GM12878 (cell line): ENCODE data around the gene DESI1. TPM values are rescaled to one million over a fixed set of nuclear protein-coding genes. Genes with fewer than 3 reads are reported as not detected.

Experiments used
- ATF7 ChIP-seq: fragments of 450-650 bp; IDR thresholded peaks from 2 replicates; pipeline ENCODE4 v1.6.1; 2016; ENCODE audit warnings: low read depth, mild to moderate bottlenecking
- CBX5 ChIP-seq: sonication (generic); IDR thresholded peaks from 2 replicates; pipeline ENCODE4 v1.6.1; 2016; ENCODE audit warnings: low read depth, moderate library complexity, mild to moderate bottlenecking, inconsistent platforms
- ESRRA ChIP-seq: IDR thresholded peaks from 2 replicates; pipeline ENCODE4 v1.6.1; 2012; ENCODE audit warnings: mild to moderate bottlenecking, low read length, improper control_type of control experiment
- HDAC6 ChIP-seq: fragments of 200-600 bp; sonication (generic); IDR thresholded peaks from one replicate; pipeline ENCODE4 v1.8.0; 2017; ENCODE audit warnings: antibody characterized with exemption; ENCODE audit not compliant: unreplicated experiment
- HDGF ChIP-seq: fragments of 450-650 bp; IDR thresholded peaks from 2 replicates; pipeline ENCODE4 v1.6.1; 2016; ENCODE audit warnings: antibody characterized with exemption
- IRF4 ChIP-seq: IDR thresholded peaks from 2 replicates; pipeline ENCODE4 v1.6.1; 2011; ENCODE audit warnings: low read depth, low read length
- KAT2A ChIP-seq: conservative IDR thresholded peaks from 2 replicates; pipeline ENCODE4 v1.6.1; 2011; ENCODE audit warnings: low read depth, low read length; ENCODE audit not compliant: control insufficient read depth
- NR2C1 ChIP-seq: fragments of 450-650 bp; IDR thresholded peaks from 2 replicates; pipeline ENCODE4 v1.6.1; 2017; ENCODE audit warnings: antibody characterized with exemption, mild to moderate bottlenecking, moderate library complexity
- NR2F1 ChIP-seq: fragments of 450-650 bp; conservative IDR thresholded peaks from 2 replicates; pipeline ENCODE4 v1.6.1; 2017; ENCODE audit warnings: mild to moderate bottlenecking
- RBBP5 ChIP-seq: fragments of 200-600 bp; sonication (generic); conservative IDR thresholded peaks from 2 replicates; pipeline ENCODE4 v1.6.1; 2016
- RUNX3 ChIP-seq: IDR thresholded peaks from 2 replicates; pipeline ENCODE4 v1.6.1; 2012; ENCODE audit warnings: low read length, inconsistent platforms
- SP1 ChIP-seq: IDR thresholded peaks from one replicate; pipeline ENCODE4 v1.6.1; 2011; ENCODE audit warnings: low read depth, low read length
- SPI1 ChIP-seq: IDR thresholded peaks from 2 replicates; pipeline ENCODE4 v1.6.1; 2011; ENCODE audit warnings: low read depth, mild to moderate bottlenecking, low read length, moderate library complexity, borderline replicate concordance; ENCODE audit not compliant: insufficient read depth
- SRF ChIP-seq, 2 experiments: IDR thresholded peaks; 2 replicates each; pipeline ENCODE4 v1.6.1; 2011; ENCODE audit warnings: low read depth in 2 of 2, low read length in 2 of 2, mild to moderate bottlenecking in 1 of 2, moderate library complexity in 1 of 2
- SUZ12 ChIP-seq: fragments of 200-600 bp; sonication (generic); IDR thresholded peaks from one replicate; pipeline ENCODE4 v1.6.1; 2018; ENCODE audit warnings: antibody characterized with exemption, mild to moderate bottlenecking; ENCODE audit not compliant: unreplicated experiment
- TAF1 ChIP-seq: IDR thresholded peaks from 2 replicates; pipeline ENCODE4 v1.6.1; 2011; ENCODE audit warnings: mild to moderate bottlenecking, low read depth, low read length, borderline replicate concordance
- USF2 ChIP-seq: IDR thresholded peaks from 2 replicates; pipeline ENCODE4 v1.6.1; 2011; ENCODE audit warnings: low read depth, low read length, improper control_type of control experiment, borderline replicate concordance
- WRNIP1 ChIP-seq: IDR thresholded peaks from 2 replicates; pipeline ENCODE4 v1.6.1; 2011; ENCODE audit warnings: low read depth, low read length, improper control_type of control experiment, borderline replicate concordance
- YBX1 ChIP-seq: fragments of 450-650 bp; IDR thresholded peaks from 2 replicates; pipeline ENCODE4 v1.6.1; 2016; ENCODE audit warnings: antibody characterized with exemption
- polyA plus RNA-seq, 11 experiments: library from polyadenylated mRNA; depleted of rRNA in 4 of 11; unstranded in 6 of 11; stranded (reverse) in 5 of 11; fragments of >200 nt; fragmentation: Nextera tagmentation in 4 of 11; fragmentation: Illumina TruSeq in 1 of 11; extraction: Ambion mirVana in 4 of 11; extraction: Trizol in 1 of 11; gene quantifications; 1 replicate in 1 of 11; 2 replicates in 10 of 11; pipeline versions ENCODE4 v1.2.1 to v1.2.3, GENCODE V29; 2011 to 2016; ENCODE audit warnings: inconsistent platforms in 2 of 11, missing spikeins in 2 of 11, low read depth in 1 of 11
- total RNA-seq, 4 experiments: library from RNA; depleted of rRNA in 3 of 4; stranded (reverse); fragments of >200 nt in 3 of 4; fragmentation: Illumina TruSeq in 1 of 4; extraction: Trizol in 1 of 4; gene quantifications; 2 replicates each; pipeline versions ENCODE4 v1.2.1 to v1.2.3, GENCODE V29; 2013 to 2021
- TF ChIP-seq, protein P1 (sequence below): fragments of 450-650 bp; IDR thresholded peaks from 2 replicates; pipeline ENCODE4 v1.6.1; 2017; ENCODE audit warnings: low read depth, mild to moderate bottlenecking, moderate library complexity
- TF ChIP-seq, protein P2 (sequence below): fragments of 450-650 bp; IDR thresholded peaks from 2 replicates; pipeline ENCODE4 v1.6.1; 2016; ENCODE audit warnings: mild to moderate bottlenecking
- TF ChIP-seq, protein P3 (sequence below): IDR thresholded peaks from 2 replicates; pipeline ENCODE4 v1.6.1; 2011; ENCODE audit warnings: borderline replicate concordance, low read depth, mild to moderate bottlenecking, moderate library complexity, mixed read lengths, low read length; ENCODE audit not compliant: insufficient read depth; ENCODE audit errors: extremely low read length
- TF ChIP-seq, protein P4 (sequence below): fragments of 450-650 bp; IDR thresholded peaks from 2 replicates; pipeline ENCODE4 v1.6.1; 2016; ENCODE audit warnings: mild to moderate bottlenecking
- TF ChIP-seq, protein P5 (sequence below): IDR thresholded peaks from 2 replicates; pipeline ENCODE4 v1.6.1; 2012; ENCODE audit warnings: low read depth, low read length, improper control_type of control experiment

DESI1 gene
- total and polyA plus RNA-seq, 10 of the 15 experiments (the other 5 are each of a cell fraction or from before 2014, with no cell fraction given) = 8.0 to 76.8 (median 40.6) TPM

DNA sequence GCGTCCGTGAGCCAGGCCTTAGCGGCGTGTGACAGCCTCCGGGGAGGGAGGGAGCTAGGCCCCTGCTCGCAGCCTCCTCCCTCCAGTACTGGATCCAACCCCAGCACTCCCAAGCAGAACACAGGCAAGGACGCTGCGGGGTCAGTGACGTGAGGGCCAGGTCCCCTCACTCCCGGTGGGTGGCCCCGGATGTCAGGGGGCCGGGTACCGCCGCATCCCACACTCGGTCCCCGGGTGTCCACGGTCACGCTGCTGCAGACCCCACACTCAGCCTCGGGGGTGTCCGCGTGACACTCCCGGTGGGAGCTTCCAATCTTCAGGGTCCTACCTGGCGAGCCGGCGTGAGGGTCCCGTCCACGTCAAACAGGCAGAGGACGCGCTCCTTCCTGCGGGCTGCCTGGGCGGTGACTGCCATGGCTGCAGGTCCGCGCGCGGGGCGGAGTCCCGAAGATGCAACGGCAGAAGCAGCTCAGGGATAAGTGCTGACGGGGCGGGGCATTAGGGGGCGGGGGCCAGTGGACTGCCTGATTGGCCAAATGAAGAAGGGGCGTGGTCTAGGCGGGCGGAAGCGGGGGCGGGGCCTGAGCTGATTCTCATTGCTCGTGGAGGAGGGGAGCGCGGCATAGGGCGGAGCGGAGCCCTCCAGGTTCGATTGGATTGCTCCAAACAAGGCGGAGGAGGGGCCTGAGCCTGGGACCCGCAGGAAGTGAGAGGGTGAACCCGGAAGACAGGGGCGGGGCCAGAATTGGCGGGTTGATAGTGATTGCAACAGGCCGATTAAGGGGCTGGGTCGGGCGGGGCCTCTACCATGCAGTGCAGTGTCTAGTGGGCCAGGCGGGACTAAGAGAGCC lies 31.2 kb downstream of the DESI1 start, which contains the start of gene PMM1 (continued):
- TF ChIP-seq, protein P1, sequence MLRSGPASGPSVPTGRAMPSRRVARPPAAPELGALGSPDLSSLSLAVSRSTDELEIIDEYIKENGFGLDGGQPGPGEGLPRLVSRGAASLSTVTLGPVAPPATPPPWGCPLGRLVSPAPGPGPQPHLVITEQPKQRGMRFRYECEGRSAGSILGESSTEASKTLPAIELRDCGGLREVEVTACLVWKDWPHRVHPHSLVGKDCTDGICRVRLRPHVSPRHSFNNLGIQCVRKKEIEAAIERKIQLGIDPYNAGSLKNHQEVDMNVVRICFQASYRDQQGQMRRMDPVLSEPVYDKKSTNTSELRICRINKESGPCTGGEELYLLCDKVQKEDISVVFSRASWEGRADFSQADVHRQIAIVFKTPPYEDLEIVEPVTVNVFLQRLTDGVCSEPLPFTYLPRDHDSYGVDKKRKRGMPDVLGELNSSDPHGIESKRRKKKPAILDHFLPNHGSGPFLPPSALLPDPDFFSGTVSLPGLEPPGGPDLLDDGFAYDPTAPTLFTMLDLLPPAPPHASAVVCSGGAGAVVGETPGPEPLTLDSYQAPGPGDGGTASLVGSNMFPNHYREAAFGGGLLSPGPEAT = no peak
- TF ChIP-seq SPI1 (no peak; the same call in 1 of the 2 replicates), HDGF (peak; percentile 95), NR2C1 (no peak), SP1 (peak; percentile 79), ATF7 (no peak), KAT2A (no peak), ESRRA (no peak), USF2 (no peak), IRF4 (no peak), WRNIP1 (no peak), HDAC6 (no peak), SUZ12 (no peak), RUNX3 (no peak), TAF1 (peak; percentile 42; the same call in 1 of the 2 replicates), SRF (IDR thresholded peaks at IDR 0.05; ENCODE audit: low read depth in 2 of 2, low read length in 2 of 2) (0 out of 4 replicates have a peak, but pooled peaks of 1 of the 2 experiments have one; percentile 21), RBBP5 (no peak), NR2F1 (no peak), CBX5 (no peak), YBX1 (no peak)
- TF ChIP-seq, protein P2, sequence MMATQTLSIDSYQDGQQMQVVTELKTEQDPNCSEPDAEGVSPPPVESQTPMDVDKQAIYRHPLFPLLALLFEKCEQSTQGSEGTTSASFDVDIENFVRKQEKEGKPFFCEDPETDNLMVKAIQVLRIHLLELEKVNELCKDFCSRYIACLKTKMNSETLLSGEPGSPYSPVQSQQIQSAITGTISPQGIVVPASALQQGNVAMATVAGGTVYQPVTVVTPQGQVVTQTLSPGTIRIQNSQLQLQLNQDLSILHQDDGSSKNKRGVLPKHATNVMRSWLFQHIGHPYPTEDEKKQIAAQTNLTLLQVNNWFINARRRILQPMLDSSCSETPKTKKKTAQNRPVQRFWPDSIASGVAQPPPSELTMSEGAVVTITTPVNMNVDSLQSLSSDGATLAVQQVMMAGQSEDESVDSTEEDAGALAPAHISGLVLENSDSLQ = peak; percentile 18; the same call in 1 of the 2 replicates
- TF ChIP-seq, protein P3, sequence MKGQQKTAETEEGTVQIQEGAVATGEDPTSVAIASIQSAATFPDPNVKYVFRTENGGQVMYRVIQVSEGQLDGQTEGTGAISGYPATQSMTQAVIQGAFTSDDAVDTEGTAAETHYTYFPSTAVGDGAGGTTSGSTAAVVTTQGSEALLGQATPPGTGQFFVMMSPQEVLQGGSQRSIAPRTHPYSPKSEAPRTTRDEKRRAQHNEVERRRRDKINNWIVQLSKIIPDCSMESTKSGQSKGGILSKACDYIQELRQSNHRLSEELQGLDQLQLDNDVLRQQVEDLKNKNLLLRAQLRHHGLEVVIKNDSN = no peak
- TF ChIP-seq, protein P4, sequence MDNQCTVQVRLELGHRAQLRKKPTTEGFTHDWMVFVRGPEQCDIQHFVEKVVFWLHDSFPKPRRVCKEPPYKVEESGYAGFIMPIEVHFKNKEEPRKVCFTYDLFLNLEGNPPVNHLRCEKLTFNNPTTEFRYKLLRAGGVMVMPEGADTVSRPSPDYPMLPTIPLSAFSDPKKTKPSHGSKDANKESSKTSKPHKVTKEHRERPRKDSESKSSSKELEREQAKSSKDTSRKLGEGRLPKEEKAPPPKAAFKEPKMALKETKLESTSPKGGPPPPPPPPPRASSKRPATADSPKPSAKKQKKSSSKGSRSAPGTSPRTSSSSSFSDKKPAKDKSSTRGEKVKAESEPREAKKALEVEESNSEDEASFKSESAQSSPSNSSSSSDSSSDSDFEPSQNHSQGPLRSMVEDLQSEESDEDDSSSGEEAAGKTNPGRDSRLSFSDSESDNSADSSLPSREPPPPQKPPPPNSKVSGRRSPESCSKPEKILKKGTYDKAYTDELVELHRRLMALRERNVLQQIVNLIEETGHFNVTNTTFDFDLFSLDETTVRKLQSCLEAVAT = no peak
- TF ChIP-seq, protein P5, sequence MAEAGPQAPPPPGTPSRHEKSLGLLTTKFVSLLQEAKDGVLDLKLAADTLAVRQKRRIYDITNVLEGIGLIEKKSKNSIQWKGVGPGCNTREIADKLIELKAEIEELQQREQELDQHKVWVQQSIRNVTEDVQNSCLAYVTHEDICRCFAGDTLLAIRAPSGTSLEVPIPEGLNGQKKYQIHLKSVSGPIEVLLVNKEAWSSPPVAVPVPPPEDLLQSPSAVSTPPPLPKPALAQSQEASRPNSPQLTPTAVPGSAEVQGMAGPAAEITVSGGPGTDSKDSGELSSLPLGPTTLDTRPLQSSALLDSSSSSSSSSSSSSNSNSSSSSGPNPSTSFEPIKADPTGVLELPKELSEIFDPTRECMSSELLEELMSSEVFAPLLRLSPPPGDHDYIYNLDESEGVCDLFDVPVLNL = no peak
